COLO668 (cell line): Measurements from ENCODE around the gene SASS6.
A peak's percentile ranks its signal among the peaks of the same experiment; 100 is the strongest.

Source experiments
- DNase-seq: peaks from one replicate; lab custom pipeline; 2025; ENCODE audit not compliant: unreplicated experiment; lab: John Stamatoyannopoulos, UW

Gene SASS6, protein sequence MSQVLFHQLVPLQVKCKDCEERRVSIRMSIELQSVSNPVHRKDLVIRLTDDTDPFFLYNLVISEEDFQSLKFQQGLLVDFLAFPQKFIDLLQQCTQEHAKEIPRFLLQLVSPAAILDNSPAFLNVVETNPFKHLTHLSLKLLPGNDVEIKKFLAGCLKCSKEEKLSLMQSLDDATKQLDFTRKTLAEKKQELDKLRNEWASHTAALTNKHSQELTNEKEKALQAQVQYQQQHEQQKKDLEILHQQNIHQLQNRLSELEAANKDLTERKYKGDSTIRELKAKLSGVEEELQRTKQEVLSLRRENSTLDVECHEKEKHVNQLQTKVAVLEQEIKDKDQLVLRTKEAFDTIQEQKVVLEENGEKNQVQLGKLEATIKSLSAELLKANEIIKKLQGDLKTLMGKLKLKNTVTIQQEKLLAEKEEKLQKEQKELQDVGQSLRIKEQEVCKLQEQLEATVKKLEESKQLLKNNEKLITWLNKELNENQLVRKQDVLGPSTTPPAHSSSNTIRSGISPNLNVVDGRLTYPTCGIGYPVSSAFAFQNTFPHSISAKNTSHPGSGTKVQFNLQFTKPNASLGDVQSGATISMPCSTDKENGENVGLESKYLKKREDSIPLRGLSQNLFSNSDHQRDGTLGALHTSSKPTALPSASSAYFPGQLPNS

DNA sequence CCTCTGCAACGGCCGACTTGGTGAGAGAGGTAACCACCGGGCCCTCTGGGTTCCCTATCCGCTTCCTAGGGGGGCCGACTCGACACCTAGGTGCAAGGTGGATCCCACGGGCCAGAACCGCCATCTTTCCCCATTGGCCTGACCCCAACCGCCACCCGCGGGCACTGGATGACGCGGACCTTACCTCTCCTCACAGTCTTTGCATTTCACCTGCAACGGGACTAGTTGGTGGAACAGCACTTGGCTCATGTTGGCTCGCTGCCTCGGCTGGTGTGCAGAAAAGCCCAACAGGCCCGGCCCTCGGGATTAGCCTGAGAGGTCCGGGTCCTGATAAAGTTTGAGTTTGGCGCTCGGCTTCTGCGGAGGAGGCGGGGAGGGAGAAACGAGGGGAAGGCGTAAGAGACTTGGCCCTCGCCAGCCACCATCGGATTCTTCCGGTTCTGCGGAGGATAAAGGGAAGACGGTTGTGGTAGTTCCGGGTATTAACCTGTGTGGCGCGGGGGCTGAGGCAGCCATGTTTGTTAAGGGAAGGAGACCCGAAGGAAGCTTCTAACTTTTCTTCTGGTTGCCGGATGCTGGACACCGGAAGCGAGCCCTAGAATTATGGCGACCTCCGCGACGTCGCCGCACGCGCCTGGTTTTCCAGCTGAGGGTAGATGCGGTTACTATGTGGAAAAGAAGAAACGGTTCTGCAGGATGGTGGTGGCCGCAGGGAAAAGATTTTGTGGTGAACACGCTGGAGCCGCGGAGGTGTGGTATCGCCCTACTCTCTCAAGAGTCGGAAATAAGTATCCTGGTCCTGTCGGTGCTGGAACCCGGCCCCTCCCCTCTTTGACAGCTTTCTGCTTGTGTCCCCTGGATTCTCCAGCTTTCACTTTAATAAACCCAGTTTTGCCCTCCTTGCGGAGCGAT is at the start of gene SASS6, which contains the start of gene TRMT13:
Gene SASS6 (minus strand): TSS at position 365 of the 912 bp plus-strand sequence. CDS start 116 bp downstream, at position 249.
Gene TRMT13 (plus strand): TSS at position 598 of the 912 bp plus-strand sequence. CDS start 6 bp downstream, at position 604.
- peak; percentile 97 for DNase-seq

DNA sequence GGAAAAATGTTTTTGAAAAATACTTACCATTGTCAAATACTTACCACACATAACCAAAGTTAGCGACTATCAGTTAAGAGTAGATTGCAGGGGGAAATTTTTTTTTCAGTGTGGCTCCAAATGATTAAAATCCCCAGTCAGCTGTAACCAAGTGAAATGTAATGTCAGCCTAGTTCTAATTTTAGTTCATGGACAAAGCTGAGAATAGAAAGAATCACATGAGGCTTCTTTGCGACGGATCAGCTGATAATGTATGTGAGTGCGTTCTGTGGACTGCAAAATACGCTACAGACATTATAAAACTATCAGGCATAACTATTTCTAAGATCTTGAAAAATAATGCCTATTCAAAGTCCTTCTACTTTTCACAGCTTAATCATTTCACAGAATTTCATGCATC is 45.4 kb upstream of the SASS6 start, which contains the start of gene LRRC39:
Gene LRRC39 (minus strand): TSS at position 166 of the 400 bp plus-strand sequence. CDS start 9,740 bp downstream, outside the sequence.
- DNase-seq, result no peak

DNA sequence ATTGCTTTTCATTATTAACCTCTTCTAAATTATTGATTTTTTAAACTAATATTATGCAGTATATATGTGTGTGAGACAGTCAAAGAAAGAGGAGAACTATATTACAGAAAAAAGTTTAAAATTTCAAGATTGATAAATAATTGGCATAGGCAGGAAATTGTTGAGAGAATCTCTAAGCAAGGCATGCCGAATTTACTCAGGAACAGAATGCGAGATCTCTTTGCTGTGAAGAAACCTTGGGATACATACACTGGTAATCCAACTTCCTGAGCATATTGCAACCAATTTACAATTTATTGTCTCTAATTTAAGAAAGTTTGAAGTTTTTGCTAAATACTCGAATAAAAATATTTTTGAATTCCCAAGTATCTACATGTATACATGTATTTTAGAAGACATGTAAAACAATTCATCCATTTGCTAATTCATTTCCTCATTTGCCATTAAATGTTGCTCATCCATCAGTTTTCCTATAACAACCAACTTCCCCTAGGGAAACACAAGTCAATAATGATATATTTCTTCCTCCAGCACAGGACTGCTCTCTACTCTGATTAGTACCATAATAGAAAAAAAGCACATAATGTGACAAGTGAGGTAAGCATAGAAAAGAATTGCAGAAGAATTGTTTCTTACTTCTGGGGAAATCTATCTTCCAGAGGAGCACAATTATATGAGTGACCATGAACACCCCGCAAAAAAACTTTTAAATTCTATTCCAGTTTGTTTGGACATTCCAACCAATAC is 44.7 kb upstream of the SASS6 start:
- DNase-seq, result no peak

DNA sequence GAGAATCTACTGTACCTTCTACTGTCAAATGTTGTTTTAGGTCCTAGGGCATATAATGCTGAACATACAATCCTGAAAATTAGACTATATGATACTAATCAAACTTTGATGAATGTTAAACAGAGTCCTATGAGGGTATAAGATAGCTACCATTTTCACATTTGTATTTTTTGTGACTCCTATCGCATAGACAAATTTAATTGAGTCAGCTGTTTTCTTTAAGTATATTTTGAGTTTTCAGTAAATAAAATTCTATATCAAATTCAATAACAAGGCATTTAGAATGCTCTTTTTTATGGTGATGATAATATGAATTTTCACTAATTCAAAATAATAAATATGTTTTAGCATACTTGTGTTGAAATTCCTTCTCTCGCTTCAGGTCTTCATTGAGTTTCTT is 35.3 kb upstream of the SASS6 start:
- DNase-seq, result no peak

DNA sequence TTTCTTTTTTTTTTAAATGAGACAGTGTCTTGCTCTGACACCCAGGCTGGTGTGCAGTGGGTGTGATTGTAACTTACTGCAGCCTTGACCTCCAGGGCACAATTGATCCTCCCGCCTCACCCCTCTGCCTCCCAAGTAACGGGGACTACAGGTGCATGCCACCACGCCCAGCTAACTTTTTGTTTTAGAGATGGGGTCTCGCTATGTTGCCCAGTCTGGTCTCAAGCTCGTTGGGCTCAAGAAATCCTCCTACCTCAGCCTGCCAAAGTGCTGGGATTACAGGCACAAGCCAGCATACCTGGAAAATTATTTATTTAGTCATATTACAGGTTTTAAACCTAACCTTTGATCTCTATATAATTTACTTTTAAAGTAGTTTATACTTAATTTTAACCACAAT is 32.0 kb upstream of the SASS6 start:
- no peak for DNase-seq

DNA sequence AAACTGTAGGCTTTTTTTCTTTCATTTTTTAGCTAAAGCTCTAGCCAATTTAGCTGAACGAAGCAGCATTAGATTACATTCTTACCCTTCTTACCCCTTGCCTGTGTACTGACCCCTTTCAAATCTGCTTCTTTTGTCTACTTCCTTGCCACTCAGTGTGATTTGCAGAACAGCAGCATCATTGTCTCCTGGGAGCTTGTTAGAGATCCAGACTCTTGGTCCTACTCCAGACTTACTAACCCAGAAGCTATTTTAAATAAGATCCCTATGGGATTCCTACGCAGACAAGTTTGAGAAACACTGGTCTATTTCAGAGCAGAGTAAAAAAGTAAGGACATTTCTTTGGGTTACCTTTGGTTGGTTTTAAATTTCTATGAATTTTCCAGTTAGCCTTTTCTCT is 31.5 kb upstream of the SASS6 start:
- no peak for DNase-seq

DNA sequence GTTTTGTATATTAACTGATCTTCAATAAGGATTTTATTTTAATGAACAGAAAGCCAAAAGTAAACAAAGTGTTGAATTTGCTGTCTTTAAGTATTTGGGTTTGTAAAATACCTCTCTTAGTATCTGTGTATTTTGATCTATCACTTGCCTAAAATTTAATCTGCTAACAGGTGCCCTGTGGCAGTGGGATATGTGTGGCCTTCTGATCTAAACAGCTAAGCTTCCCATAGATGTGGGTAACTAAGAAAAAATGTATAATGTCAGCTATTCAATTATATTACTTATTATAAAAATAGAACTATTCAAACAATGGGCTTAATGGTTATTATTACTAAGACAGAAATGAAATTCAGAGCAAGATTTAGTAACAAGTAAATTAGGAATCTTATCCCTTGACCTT is 30.2 kb upstream of the SASS6 start:
- DNase-seq, result no peak

DNA sequence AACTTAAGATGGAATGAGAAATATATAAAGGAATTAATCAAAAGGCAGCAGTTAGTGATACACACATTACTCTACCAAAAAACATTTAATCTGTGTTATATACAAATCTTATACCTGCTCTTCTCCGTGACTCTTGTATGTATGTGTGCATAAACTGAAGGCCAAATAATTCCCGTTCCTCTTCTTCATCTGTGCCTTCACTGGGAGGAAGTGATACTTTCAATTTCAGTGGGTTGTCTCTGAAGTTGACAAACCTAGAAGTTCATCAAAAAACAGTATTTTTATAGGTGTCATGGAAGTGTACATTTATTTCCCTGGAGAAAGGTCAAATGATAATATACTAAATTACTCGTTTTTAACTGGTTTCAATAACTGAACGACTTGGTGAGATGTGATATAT is 19.5 kb upstream of the SASS6 start:
- no peak for DNase-seq

DNA sequence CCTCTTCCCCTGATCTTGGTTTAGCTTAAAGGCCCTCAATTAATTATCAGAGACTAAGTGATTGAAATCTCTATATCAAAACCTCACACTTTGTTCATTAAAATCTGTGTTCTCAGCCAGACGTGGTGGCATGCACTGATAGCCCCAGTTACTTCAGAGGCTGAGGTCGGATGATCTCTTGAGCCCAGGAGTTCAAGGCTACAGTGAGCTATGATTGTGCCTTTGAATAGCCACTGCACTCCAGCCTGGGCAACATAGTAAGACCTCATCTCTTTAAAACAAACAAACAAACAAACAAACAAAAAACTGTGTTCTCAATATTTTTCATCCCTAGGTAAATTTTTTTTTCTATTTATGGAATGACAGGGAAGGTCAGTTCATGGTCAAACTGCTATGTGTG is 18.9 kb upstream of the SASS6 start:
- DNase-seq, result no peak

DNA sequence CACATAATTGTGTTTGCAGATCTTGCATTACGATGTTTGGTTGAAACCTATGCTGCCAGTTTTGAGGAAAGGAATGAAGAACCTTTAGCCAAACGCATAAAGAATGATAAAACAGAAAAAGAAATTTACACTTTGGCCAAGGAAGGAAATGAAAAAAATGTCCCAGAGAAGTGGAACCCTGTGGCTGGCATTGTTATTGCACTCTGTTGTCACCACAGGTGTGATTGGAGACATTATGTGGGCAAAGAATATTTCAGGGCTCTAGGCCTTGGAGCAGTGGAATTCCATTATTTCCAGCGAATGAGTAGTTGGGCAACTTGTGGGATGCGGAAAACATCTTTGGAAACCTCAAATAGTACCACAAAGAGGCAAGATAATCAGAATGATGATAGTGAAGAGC is 15.1 kb upstream of the SASS6 start:
- DNase-seq, result no peak

DNA sequence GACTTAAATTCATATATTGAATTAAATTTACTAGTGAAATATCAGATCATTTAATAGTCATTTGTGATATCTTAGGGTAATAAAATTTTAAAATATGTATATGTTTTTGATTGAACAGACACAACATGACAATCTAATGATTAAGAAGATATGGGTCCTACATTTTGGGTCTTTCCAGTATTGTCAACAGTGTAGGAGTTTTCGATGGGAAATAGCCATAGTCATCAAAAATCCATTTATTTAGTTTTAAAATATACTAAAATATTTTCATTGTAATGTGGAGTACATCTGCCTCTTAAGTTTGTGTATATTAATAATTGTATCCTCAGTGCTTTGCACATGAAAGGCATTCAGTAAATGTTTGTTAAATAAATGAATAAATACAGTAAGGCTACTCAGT is 14.2 kb upstream of the SASS6 start:
- no peak for DNase-seq

DNA sequence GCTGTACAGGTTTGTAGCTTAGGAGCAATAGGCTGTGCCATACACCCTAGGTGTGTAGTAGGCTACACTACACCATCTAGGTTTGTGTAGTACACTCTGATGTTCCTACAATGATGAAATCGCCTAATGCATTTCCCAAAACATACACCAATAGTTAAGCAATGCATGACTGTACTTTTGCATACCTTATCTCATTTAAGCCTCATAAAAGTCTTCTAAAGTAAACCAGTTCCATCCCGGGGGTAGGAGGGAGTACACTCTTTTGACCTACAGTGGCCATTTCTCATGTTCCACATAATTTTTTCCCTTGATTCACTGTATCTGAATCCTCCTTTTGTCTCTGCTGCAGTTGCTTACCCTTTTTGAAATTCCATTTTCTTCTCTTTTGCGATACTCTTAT is 12.4 kb upstream of the SASS6 start:
- no peak for DNase-seq

DNA sequence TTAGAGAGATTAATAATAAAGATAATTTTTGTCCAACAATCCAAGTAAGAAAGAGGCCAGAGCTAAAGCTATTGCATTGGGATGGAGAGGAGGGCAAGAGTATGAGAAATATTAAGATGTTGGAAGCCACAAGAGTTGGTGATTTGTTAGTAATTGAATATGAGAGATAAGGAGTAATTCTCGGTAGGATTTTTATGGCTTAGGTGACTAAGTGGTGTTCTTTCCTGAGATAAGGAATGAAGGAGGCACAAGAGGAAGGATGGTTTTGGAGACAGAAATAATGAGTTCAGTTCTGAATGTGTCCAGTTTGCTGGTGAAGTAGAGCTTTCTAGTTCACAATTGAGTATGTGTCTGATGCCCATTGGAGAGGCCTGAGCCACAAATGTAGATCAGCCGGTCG is 9.6 kb upstream of the SASS6 start:
- no peak for DNase-seq

DNA sequence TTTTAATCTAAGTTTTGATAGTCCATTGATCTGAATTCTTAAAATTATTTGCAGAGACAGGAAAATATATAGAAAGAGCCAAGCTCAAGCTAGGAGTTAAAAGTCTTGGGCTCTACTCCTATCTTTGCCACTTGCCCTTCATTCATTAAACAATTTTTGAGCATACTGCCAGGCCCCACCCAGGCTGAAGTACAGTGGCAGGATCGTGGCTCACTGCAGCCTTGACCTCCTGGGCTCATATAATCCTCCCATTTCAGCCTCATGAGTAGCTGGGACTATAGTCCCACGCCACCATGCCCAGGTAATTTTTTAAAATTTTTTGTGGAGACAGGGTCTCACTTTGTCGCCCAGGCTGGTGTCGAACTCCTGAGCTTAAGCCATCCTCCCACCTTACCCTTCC is 8.5 kb upstream of the SASS6 start:
- DNase-seq, result no peak

DNA sequence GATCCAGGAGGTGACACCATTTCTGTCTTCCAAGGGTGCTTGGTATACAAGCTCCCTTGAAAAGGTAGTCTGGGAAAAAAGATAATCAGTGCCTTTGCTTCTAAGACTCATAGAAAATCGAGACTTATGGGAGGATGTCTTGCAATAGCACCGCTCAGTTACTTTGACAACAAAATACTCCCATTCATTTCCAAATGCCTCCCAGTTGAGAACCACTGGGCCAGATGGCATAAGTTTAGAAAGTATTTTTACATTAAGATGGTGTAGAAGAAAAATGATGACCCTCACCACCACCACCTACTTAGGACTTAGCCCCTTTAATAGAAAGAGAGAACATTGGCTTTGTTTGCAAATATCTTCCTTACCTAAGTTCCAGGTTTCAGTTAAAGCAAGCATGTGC is 4.9 kb upstream of the SASS6 start:
- DNase-seq, result no peak

DNA sequence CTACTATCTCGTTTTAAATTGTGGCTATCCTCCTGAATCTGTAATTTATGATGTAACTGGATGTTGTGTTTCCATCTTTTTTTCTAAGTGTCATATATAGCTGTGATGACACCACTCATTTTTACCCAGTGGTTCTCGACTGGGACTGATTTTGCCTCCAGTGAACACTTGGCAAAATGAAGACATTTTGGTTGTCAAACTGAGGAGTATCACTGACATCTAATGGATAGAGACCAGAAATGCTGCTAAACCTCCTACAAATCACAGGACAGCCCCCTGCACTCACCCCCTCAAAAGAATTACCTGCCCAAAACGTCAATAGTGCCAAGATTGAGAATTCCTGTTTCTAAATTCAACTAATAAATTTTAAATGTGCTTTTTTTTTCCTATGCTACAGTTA is 2.1 kb upstream of the SASS6 start:
- no peak for DNase-seq

DNA sequence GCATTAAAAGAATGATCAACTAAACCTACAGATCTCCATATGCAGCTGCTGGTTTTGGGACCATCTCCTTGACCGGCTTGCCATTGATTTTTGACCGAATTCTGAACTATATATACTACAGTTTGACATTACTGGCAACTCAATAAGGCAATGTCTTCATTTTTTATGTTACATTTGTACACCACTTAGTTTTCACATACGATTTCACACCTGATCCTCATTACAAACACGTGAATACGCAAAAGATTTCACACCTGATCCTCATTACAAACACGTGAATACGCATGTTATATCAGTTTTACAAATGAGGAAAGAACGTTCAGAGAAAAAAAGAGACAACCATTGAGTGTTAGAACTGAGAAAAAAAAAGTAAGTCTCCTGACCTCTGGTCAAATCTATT is 1.1 kb downstream of the SASS6 start:
- no peak for DNase-seq

DNA sequence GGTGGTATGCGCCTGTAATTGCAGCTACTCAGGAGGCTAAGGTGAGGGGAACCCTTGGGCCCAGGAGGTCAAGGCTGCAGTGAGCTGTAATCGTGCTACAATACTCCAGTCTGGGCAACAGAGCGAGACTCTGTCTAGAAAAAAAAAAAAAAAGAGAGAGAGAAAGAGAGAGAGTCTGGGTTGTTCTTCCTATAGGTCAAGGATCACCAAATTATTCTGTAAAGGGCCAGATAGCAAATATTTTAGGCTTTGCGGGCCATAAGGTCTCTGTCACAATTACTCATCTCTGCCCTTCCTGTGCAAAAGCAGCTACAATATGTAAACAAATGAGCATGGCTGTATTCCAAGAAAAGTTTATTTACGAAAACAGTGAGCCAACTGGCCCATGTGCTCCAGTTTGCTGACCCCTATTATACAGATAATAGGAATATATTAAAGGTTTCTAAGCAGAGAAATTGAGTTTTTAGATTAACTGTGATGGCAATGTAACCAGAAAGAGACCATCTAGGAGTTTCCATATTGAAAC is 2.1 kb downstream of the SASS6 start:
- DNase-seq, result no peak

DNA sequence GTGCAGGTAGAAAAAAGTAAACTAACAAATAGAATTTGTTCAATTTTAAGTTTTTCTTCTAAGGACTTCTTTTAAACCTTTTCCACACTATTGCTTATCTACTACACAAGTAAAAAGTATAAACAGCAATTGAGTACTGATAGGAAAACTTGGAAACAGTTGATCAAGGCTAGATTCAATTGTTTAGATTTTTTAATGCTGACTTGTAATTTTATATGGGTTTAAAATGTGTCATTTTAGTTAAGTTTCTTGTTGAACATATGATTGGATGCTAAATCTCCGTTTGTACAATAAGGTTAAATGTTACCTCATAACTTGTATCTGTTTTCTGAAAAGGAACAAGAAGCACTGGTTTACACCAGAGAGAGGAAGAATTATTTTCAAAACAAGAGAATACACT is 5.5 kb downstream of the SASS6 start:
- no peak for DNase-seq

DNA sequence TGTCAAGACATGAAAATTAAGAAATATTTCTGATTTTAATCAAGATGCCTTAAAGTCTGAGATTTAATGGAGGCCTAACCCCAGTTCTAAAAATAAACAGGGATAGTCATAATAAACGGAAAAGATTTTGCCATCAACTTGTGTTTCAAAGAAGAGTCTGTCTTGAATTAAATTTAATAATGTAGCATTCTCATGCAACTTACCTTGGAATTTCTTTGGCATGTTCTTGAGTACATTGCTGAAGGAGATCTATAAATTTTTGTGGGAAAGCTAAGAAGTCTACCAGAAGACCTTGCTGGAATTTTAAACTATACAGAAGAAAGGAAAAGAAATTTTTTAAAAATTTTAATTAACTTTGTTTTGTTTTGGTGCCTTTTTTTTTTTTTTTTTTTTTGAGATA is 10.6 kb downstream of the SASS6 start:
- no peak for DNase-seq
